CD8-positive, alpha-beta memory T cell (primary cell): ENCODE measurements around the gene LAMC3. TPM values are rescaled to one million over a fixed set of nuclear protein-coding genes. Genes with fewer than 3 reads are reported as not detected.
A peak's percentile ranks its signal among the peaks of the same experiment; 100 is the strongest.

Experiments
- CTCF ChIA-PET: fragments of 350-600 bp; sonication (Branson Sonifier 250); formaldehyde crosslinking; loops from one replicate; lab custom pipeline; 2021; ENCODE audit warnings: antibody characterized with exemption; lab: Charles Lee
- POLR2A ChIA-PET: fragments of 350-600 bp; sonication (Branson Sonifier 250); formaldehyde crosslinking; loops from one replicate; lab custom pipeline; 2021; ENCODE audit warnings: antibody characterized with exemption; lab: Charles Lee
- DNase-seq, 5 donors: peaks; one replicate each; pipeline versions ENCODE4 v3.0.0 to v3.0.0-alpha.2; 2020 to 2022; ENCODE audit warnings: mixed read lengths in 1 of 5
- H3K27ac ChIP-seq: one replicate; pipeline ENCODE4 v1.7.0; 2013; ENCODE audit warnings: low read depth, mild to moderate bottlenecking, low read length, moderate library complexity
- H3K27me3 ChIP-seq: 2 replicates; pipeline ENCODE4 v1.7.0; 2013; ENCODE audit warnings: low read length, mild to moderate bottlenecking; ENCODE audit not compliant: insufficient read depth, poor library complexity, severe bottlenecking
- H3K36me3 ChIP-seq: 2 replicates; pipeline ENCODE4 v1.7.0; 2013; ENCODE audit warnings: mild to moderate bottlenecking, low read length, moderate library complexity; ENCODE audit not compliant: insufficient read depth
- H3K4me1 ChIP-seq: 2 replicates; pipeline ENCODE4 v1.7.0; 2013; ENCODE audit warnings: mild to moderate bottlenecking, low read length, moderate library complexity; ENCODE audit not compliant: insufficient read depth
- H3K4me3 ChIP-seq: 2 replicates; pipeline ENCODE4 v1.7.0; 2013; ENCODE audit warnings: mild to moderate bottlenecking, low read length
- H3K9me3 ChIP-seq: 2 replicates; pipeline ENCODE4 v1.7.0; 2013; ENCODE audit warnings: mild to moderate bottlenecking, low read length
- H3K27ac Mint-ChIP-seq, 8 donors: one replicate each; pipeline ENCODE4 v1.8.0; 2020 to 2021; ENCODE audit warnings: mixed read lengths in 8 of 8, mild to moderate bottlenecking in 6 of 8, inconsistent platforms in 3 of 8, moderate library complexity in 3 of 8
- H3K27me3 Mint-ChIP-seq, 2 donors: one replicate each; pipeline ENCODE4 v1.8.0; 2020 to 2021; ENCODE audit warnings: mixed read lengths in 2 of 2, mild to moderate bottlenecking in 1 of 2, moderate library complexity in 1 of 2
- H3K36me3 Mint-ChIP-seq, 3 donors: one replicate each; pipeline ENCODE4 v1.8.0; 2020 to 2021; ENCODE audit warnings: mixed read lengths in 3 of 3, inconsistent platforms in 1 of 3, mild to moderate bottlenecking in 1 of 3
- H3K4me1 Mint-ChIP-seq, 3 donors: one replicate each; pipeline ENCODE4 v1.8.0; 2020 to 2021; ENCODE audit warnings: mixed read lengths in 3 of 3, inconsistent platforms in 1 of 3, mild to moderate bottlenecking in 1 of 3
- H3K4me3 Mint-ChIP-seq, 7 donors: one replicate each; pipeline ENCODE4 v1.8.0; 2020 to 2021; ENCODE audit warnings: mixed read lengths in 7 of 7, mild to moderate bottlenecking in 6 of 7, moderate library complexity in 4 of 7, inconsistent platforms in 2 of 7
- H3K9me3 Mint-ChIP-seq, 5 donors: one replicate each; pipeline ENCODE4 v1.8.0; 2020 to 2022; ENCODE audit warnings: mixed read lengths in 5 of 5, mild to moderate bottlenecking in 3 of 5, moderate library complexity in 2 of 5, inconsistent platforms in 1 of 5
- polyA plus RNA-seq: library from polyadenylated mRNA; unstranded; fragments of 300-500 nt; fragmentation: Illumina TruSeq; gene quantifications from one replicate; pipeline ENCODE4 v1.2.3, GENCODE V29; 2021
- total RNA-seq, 2 experiments: library from RNA; stranded (reverse); gene quantifications; one replicate each; pipeline ENCODE4 v1.2.3, GENCODE V29; 2021

LAMC3 gene
- total and polyA plus RNA-seq, 3 experiments from 2014 or later = 0.04 to 0.07 TPM; not detected in 1

DNA sequence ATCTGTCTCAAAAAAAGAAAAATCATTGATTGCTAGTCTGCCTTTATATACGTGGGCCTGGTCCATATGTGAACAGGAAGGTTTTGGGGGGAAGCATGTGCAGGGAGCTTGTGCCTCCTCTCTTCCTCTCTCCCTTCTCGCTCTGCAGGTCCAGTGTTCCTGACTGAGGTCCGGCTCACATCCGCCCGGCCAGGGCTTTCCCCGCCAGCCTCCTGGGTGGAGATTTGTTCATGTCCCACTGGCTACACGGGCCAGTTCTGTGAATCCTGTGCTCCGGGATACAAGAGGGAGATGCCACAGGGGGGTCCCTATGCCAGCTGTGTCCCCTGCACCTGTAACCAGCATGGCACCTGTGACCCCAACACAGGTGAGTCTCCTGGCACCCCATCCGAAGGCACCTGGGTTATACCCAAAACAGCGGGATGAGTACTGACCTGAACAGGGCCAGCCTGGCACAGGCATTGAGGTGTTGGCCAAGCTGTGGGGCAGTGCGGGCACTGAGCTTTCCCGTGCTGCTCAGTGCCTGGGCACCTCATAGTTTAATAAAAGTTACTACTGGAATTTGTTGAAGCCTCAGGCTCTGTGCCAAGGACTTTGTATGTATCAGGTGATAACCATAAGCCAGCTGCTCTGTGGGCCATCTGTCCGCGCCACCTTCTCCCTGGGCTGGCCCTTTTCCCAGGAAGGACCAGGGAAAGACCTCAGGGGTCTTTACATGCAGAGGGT is 48.0 kb downstream of the LAMC3 start:
- no peak for DNase-seq
- no peaks in the 10 kb centered on the region for H3K4me1 Mint-ChIP-seq
- no peaks in the 10 kb centered on the region for H3K36me3 Mint-ChIP-seq
- Histone ChIP-seq H3K27ac (no peak overlapping the region), H3K4me3 (no peak overlapping the region), H3K9me3 (no peaks in the 10 kb centered on the region), H3K27me3 (peaks cover 22% of the 10 kb centered on the region), H3K36me3 (no peaks in the 10 kb centered on the region), H3K4me1 (no peaks in the 10 kb centered on the region)
- no peaks in the 10 kb centered on the region for H3K9me3 Mint-ChIP-seq
- no peak overlapping the region for H3K27ac Mint-ChIP-seq
- H3K27me3 Mint-ChIP-seq = peaks cover 0 to 5% of the 10 kb centered on the region in 2 donors
- POLR2A ChIA-PET = interaction anchor here (0.6 kb wide), 1 partner anchor 776 kb away, joined by 4 read pairs; no protein-coding TSS in a partner anchor
- CTCF ChIA-PET = interaction anchor here (1.0 to 3.4 kb wide), 5 partner anchors 8 to 356 kb away, joined by 3 to 24 read pairs (median 3); no protein-coding TSS in a partner anchor
- H3K4me3 Mint-ChIP-seq = no peak overlapping the region

DNA sequence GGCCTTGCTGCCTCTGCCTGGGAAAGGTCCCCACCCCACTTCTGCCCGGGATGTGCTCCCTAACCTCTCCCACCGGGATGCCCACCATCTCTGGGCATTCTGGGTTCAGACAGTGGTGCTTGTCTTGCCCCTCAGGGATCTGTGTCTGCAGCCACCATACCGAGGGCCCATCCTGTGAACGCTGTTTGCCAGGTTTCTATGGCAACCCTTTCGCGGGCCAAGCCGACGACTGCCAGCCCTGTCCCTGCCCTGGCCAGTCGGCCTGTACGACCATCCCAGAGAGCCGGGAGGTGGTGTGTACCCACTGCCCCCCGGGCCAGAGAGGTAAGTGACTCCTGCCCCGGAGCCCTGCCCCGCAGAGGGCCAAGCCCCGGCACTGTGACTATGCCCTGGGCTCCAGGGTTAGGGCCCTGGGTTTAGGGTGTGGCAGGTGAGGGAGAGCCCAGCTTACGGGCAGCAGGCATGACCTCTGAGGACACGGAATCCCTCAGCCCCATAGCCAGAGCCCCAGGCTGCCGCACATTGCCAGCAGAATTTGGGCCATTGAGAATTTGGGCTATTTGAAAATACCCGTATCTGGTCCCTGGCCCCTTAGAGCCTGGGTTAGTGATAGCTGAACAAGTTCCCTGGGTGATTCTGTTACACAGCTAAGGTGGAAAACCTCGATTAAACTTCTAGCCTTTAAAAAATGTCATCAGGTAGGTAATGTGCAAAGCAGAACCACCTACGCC is 52.1 kb downstream of the LAMC3 start:
- DNase-seq = no peak
- Histone ChIP-seq H3K9me3 (no peaks in the 10 kb centered on the region), H3K4me3 (no peak overlapping the region), H3K27ac (no peak overlapping the region), H3K27me3 (peaks cover 27% of the 10 kb centered on the region), H3K36me3 (no peaks in the 10 kb centered on the region), H3K4me1 (no peaks in the 10 kb centered on the region)
- CTCF ChIA-PET = no interaction called here
- no peak overlapping the region for H3K4me3 Mint-ChIP-seq
- POLR2A ChIA-PET = no interaction called here
- H3K4me1 Mint-ChIP-seq = no peaks in the 10 kb centered on the region
- no peaks in the 10 kb centered on the region for H3K36me3 Mint-ChIP-seq
- no peak overlapping the region for H3K27ac Mint-ChIP-seq
- H3K9me3 Mint-ChIP-seq = peaks cover 0 to 3% (median 0%) of the 10 kb centered on the region in 5 donors
- peaks cover 0 to 4% of the 10 kb centered on the region in 2 donors for H3K27me3 Mint-ChIP-seq

DNA sequence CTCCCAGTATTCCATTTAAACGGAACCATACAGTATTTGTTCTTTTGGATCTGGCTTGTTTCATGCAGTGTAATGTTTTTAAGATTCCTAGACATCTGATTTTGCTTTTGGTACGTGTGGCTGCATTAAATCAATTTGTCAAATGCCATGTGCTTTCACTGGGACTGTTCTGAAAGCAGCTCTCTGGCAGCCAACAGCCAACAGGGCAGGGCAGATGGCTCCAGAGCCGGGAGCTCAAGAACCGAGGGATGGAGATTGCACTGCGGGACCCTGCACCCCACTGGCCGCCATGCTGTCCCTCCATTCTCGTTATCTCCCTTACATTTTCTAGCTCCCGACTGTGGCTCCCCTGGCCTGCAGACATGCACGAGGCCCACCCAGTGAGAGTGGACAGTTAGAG is 54.0 kb downstream of the LAMC3 start:
- POLR2A ChIA-PET = no interaction called here
- H3K4me1 Mint-ChIP-seq = no peaks in the 10 kb centered on the region
- Histone ChIP-seq H3K9me3 (no peaks in the 10 kb centered on the region), H3K27ac (no peak overlapping the region), H3K36me3 (no peaks in the 10 kb centered on the region), H3K4me1 (no peaks in the 10 kb centered on the region), H3K4me3 (no peak overlapping the region), H3K27me3 (peaks cover 27% of the 10 kb centered on the region)
- no peak overlapping the region for H3K4me3 Mint-ChIP-seq
- H3K36me3 Mint-ChIP-seq = no peaks in the 10 kb centered on the region
- CTCF ChIA-PET = interaction anchor here (1.2 kb wide), 1 partner anchor 274 kb away, joined by 3 read pairs; no protein-coding TSS in a partner anchor
- no peak for DNase-seq
- peaks cover 0 to 7% of the 10 kb centered on the region in 2 donors for H3K27me3 Mint-ChIP-seq
- peak overlapping the region in 1 of 8 donors; percentile 30 for H3K27ac Mint-ChIP-seq
- H3K9me3 Mint-ChIP-seq = peaks cover 0 to 3% (median 0%) of the 10 kb centered on the region in 5 donors

DNA sequence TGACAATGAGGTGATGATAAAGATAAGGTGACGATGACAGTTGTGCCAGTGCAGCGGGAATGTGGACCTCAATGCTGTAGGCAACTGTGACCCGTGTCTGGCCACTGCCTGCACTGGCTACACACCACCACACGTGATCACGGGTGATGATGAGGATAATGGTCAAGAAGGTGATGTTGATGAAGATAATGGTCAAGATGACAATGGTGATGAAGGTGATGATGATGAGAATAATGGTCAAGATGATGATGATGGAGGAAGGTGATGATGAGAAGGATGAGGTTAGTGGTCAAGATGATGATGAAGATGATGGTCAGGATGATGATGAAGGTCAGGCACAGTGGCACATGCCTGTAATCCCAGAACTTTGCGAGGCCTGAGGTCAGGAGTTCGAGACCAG is 56.6 kb downstream of the LAMC3 start:
- H3K36me3 Mint-ChIP-seq = no peaks in the 10 kb centered on the region
- Histone ChIP-seq H3K4me1 (no peaks in the 10 kb centered on the region), H3K27me3 (peaks cover 28% of the 10 kb centered on the region), H3K36me3 (no peaks in the 10 kb centered on the region), H3K27ac (no peak overlapping the region), H3K4me3 (no peak overlapping the region), H3K9me3 (no peaks in the 10 kb centered on the region)
- no peak overlapping the region for H3K27ac Mint-ChIP-seq
- ChIA-PET POLR2A (no interaction called here), CTCF (no interaction called here)
- H3K4me3 Mint-ChIP-seq = no peak overlapping the region
- DNase-seq = no peak
- H3K27me3 Mint-ChIP-seq = peaks cover 5 to 7% of the 10 kb centered on the region in 2 donors
- H3K4me1 Mint-ChIP-seq = no peaks in the 10 kb centered on the region
- H3K9me3 Mint-ChIP-seq = peaks cover 0 to 3% (median 0%) of the 10 kb centered on the region in 5 donors

DNA sequence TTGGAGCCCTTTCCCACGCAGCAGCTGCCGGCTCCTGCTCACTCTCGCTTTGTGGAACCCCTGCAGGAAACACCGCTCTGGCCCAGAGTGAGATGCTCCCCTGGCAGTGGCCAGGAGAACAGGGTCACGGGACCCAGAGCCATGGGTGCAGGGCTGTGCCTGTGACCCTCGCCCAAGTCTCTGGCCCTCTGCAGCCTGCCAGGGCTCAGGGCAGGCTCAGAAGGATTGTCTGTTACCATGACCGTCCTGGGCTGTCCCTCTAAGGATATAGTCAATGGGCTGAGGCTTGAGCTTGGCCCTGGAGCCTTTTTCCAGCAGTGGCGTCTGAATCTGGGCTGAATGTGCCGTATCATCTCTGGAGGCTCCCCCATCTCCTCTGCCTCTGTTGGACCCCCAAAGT is 58.7 kb downstream of the LAMC3 start:
- no peak overlapping the region for H3K27ac Mint-ChIP-seq
- H3K27me3 ChIP-seq = peaks cover 33% of the 10 kb centered on the region
- ChIA-PET POLR2A (no interaction called here), CTCF (no interaction called here)
- H3K27me3 Mint-ChIP-seq = peaks cover 5% of the 10 kb centered on the region in 2 donors
- H3K36me3 Mint-ChIP-seq = no peaks in the 10 kb centered on the region
- no peaks in the 10 kb centered on the region for H3K9me3 ChIP-seq
- H3K36me3 ChIP-seq = no peaks in the 10 kb centered on the region
- H3K9me3 Mint-ChIP-seq = peaks cover 0 to 3% (median 0%) of the 10 kb centered on the region in 5 donors
- no peak for DNase-seq
- H3K4me1 ChIP-seq = no peaks in the 10 kb centered on the region
- no peaks in the 10 kb centered on the region for H3K4me1 Mint-ChIP-seq
- no peak overlapping the region for H3K4me3 Mint-ChIP-seq
- H3K4me3 ChIP-seq = no peak overlapping the region
- H3K27ac ChIP-seq = no peak overlapping the region

DNA sequence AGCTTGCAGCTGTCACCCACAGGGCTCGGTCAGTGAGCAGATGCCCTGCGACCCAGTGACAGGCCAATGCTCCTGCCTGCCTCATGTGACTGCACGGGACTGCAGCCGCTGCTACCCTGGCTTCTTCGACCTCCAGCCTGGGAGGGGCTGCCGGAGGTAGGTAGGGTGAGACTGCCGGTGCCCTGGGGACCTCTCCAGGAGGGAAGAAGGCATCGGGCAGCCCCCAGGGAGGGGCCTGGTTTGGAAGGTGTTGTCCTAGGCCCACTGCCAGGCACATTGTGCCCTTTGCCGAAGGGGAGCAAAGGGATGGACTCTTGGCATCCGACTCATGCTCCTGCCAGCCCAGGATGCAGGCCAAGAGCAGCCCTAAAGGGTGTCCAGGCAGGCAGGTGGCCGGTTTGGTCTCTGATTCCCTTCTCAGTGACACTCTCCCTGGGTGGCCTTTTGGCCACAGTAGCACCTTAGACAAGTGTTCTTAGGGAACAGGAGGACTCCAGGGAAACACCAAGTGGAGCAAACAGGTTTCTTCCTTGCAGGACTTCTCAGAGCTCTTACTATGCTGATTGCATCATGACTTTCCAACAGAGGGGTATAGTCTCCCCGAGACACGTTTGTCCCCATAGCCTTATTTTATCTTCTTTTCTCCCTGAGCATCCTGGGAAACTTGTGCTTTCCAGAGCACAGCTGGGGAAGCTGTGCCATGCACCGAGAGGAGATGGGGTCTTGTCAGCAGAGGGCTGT is 59.3 kb downstream of the LAMC3 start:
- no peak for DNase-seq
- H3K27me3 Mint-ChIP-seq = peaks cover 5% of the 10 kb centered on the region in 2 donors
- Histone ChIP-seq H3K9me3 (no peaks in the 10 kb centered on the region), H3K4me3 (no peak overlapping the region), H3K27me3 (peaks cover 33% of the 10 kb centered on the region), H3K27ac (no peak overlapping the region), H3K4me1 (no peaks in the 10 kb centered on the region), H3K36me3 (no peaks in the 10 kb centered on the region)
- no peaks in the 10 kb centered on the region for H3K4me1 Mint-ChIP-seq
- ChIA-PET CTCF (no interaction called here), POLR2A (no interaction called here)
- peaks cover 0 to 3% (median 0%) of the 10 kb centered on the region in 5 donors for H3K9me3 Mint-ChIP-seq
- peak overlapping the region in 1 of 8 donors; percentile 32 for H3K27ac Mint-ChIP-seq
- H3K36me3 Mint-ChIP-seq = no peaks in the 10 kb centered on the region
- no peak overlapping the region for H3K4me3 Mint-ChIP-seq

DNA sequence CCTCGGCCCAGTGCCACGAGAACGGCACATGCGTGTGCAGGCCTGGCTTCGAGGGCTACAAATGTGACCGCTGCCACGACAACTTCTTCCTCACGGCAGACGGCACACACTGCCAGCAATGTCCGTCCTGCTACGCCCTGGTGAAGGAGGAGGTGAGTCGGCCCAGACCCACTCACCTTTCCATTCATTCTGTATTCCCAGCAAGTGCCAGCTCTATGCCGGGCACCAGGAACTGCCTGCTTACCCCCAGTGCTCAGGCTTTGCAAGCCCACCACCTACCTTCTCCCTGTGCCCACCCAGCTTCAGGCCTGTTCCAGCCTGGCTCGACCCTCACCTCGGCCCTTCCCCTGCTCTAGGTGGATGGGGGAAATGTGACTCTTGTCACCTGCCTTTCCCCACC is 60.7 kb downstream of the LAMC3 start:
- no peaks in the 10 kb centered on the region for H3K9me3 ChIP-seq
- Mint-ChIP-seq H3K27ac (no peak overlapping the region), H3K4me3 (no peak overlapping the region), H3K4me1 (no peaks in the 10 kb centered on the region), H3K9me3 (peaks cover 0 to 3% (median 0%) of the 10 kb centered on the region in 5 donors), H3K27me3 (peaks cover 3 to 5% of the 10 kb centered on the region in 2 donors), H3K36me3 (no peaks in the 10 kb centered on the region)
- no peak overlapping the region for H3K4me3 ChIP-seq
- H3K36me3 ChIP-seq = no peaks in the 10 kb centered on the region
- DNase-seq = no peak
- H3K27me3 ChIP-seq = peaks cover 30% of the 10 kb centered on the region
- CTCF ChIA-PET = no interaction called here
- H3K4me1 ChIP-seq = no peaks in the 10 kb centered on the region
- H3K27ac ChIP-seq = no peak overlapping the region
- POLR2A ChIA-PET = no interaction called here
